HCT116 (cell line): Measurements from ENCODE around the gene AFTPH. TPM values are rescaled to one million over a fixed set of nuclear protein-coding genes. Genes with fewer than 3 reads are reported as not detected.

Experiments used
- ATAC-seq: fragments of 200-7000 bp; cut with Tn5 transposase; 2 replicates; pipeline ENCODE4 v1.9.1; 2020; ENCODE audit warnings: mild to moderate bottlenecking, moderate library complexity
- BruUV-seq: library from RNA; stranded (reverse); fragments of 400-500 nt; replicated peaks from 2 replicates; lab custom pipeline; 2021; lab: Mats Ljungman, UMichigan
- CTCF ChIA-PET: fragments of 300-600 bp; sonication (Branson Sonifier 250); formaldehyde crosslinking; loops from one replicate; lab custom pipeline; 2021; ENCODE audit warnings: antibody characterized with exemption; lab: Charles Lee
- POLR2A ChIA-PET: fragments of 300-600, 350-600 bp; sonication (Branson Sonifier 250); formaldehyde crosslinking; loops from one replicate; lab custom pipeline; 2021; ENCODE audit warnings: antibody characterized with exemption; lab: Charles Lee
- RAD21 ChIA-PET, 2 experiments: fragments of 300-600 bp; sonication (Branson Sonifier 250); formaldehyde crosslinking; loops; one replicate each; lab custom pipeline; 2023; ENCODE audit warnings: low total read pairs in 2 of 2; ENCODE audit not compliant: uncharacterized antibody in 2 of 2, unreplicated experiment in 2 of 2, low non-redundant PET in 1 of 2; lab: Charles Lee
- DNase-seq: peaks from one replicate; pipeline ENCODE4 v3.0.0-alpha.2; 2010; ENCODE audit warnings: low read depth, low spot score
- H2AFZ ChIP-seq: fragments of 200-600 bp; shearing (Covaris generic), sonication (generic); 2 replicates; pipeline ENCODE4 v1.6.1; 2017; ENCODE audit warnings: low read depth, mixed run types, mixed read lengths, antibody characterized with exemption, low read length; ENCODE audit not compliant: poor library complexity, severe bottlenecking
- H3K27ac ChIP-seq: 2 replicates; pipeline ENCODE4 v1.5.1; 2012; ENCODE audit warnings: low read depth, low read length
- H3K27me3 ChIP-seq: fragments of 200-600 bp; sonication (generic); 2 replicates; pipeline ENCODE4 v1.6.1; 2016; ENCODE audit warnings: mixed run types, low read length, mixed read lengths; ENCODE audit not compliant: insufficient read depth
- H3K36me3 ChIP-seq, 2 experiments: fragments of 200-500 bp in 1 of 2; fragments of 200-600 bp in 1 of 2; sonication (Bioruptor generic) in 1 of 2; sonication (generic) in 1 of 2; 2 replicates each; pipeline versions ENCODE4 v1.5.1 to v1.6.1; 2014 to 2016; ENCODE audit warnings: low read length in 2 of 2, inconsistent platforms in 1 of 2, mixed read lengths in 1 of 2, mixed run types in 1 of 2; ENCODE audit not compliant: insufficient read depth in 2 of 2, control insufficient read depth in 1 of 2
- H3K4me1 ChIP-seq, 2 experiments: fragments of 200-600 bp in 1 of 2; sonication (generic) in 1 of 2; 2 replicates each; pipeline versions ENCODE4 v1.5.1 to v1.6.1; 2012 to 2017; ENCODE audit warnings: low read length in 2 of 2, inconsistent platforms in 1 of 2, mild to moderate bottlenecking in 1 of 2, mixed read lengths in 1 of 2, mixed run types in 1 of 2, moderate library complexity in 1 of 2; ENCODE audit not compliant: insufficient read depth in 2 of 2, control insufficient read depth in 1 of 2
- H3K4me2 ChIP-seq: fragments of 200-600 bp; sonication (generic); 2 replicates; pipeline ENCODE4 v1.6.1; 2017; ENCODE audit warnings: mixed run types, low read length, mixed read lengths
- H3K4me3 ChIP-seq, 2 experiments: fragments of 200-600 bp in 1 of 2; sonication (generic) in 1 of 2; replicated peaks in 1 of 2; 2 replicates each; pipeline ENCODE4 v1.5.1; 2011 to 2016; ENCODE audit warnings: low read length in 2 of 2, control low read depth in 1 of 2, low read depth in 1 of 2, mild to moderate bottlenecking in 1 of 2, mixed read lengths in 1 of 2, mixed run types in 1 of 2
- H3K79me2 ChIP-seq: fragments of 200-600 bp; sonication (generic); 2 replicates; pipeline ENCODE4 v1.6.1; 2017; ENCODE audit warnings: mild to moderate bottlenecking, mixed run types, low read length, moderate library complexity, mixed read lengths; ENCODE audit not compliant: insufficient read depth
- H3K9ac ChIP-seq: fragments of 200-600 bp; sonication (generic); 2 replicates; pipeline ENCODE4 v1.6.1; 2016; ENCODE audit warnings: low read length, mixed read lengths
- H3K9me2 ChIP-seq: fragments of 200-600 bp; sonication (generic), shearing (Covaris generic); 2 replicates; pipeline ENCODE4 v1.6.1; 2017; ENCODE audit warnings: mixed run types, mild to moderate bottlenecking, moderate library complexity; ENCODE audit not compliant: insufficient read depth
- H3K9me3 ChIP-seq, 2 experiments: fragments of 200-500 bp in 1 of 2; fragments of 200-600 bp in 1 of 2; sonication (Bioruptor generic) in 1 of 2; sonication (generic) in 1 of 2; 2 replicates each; pipeline ENCODE4 v1.6.1; 2014 to 2017; ENCODE audit warnings: low read length in 2 of 2, mixed read lengths in 2 of 2, inconsistent platforms in 1 of 2, low read depth in 1 of 2, mild to moderate bottlenecking in 1 of 2, mixed run types in 1 of 2, moderate library complexity in 1 of 2; ENCODE audit not compliant: control insufficient read depth in 1 of 2, insufficient read depth in 1 of 2
- H4K20me1 ChIP-seq: fragments of 200-600 bp; sonication (generic), shearing (Covaris generic); 2 replicates; pipeline ENCODE4 v1.6.1; 2017; ENCODE audit warnings: mixed run types, mild to moderate bottlenecking, moderate library complexity; ENCODE audit not compliant: insufficient read depth
- ATF3 ChIP-seq: IDR thresholded peaks from 2 replicates; pipeline ENCODE4 v1.6.1; 2012
- POLR2AphosphoS5 ChIP-seq: IDR thresholded peaks from 2 replicates; pipeline ENCODE4 v1.6.1; 2011; ENCODE audit warnings: mild to moderate bottlenecking, low read depth, low read length, moderate library complexity
- SP1 ChIP-seq: IDR thresholded peaks from 2 replicates; pipeline ENCODE4 v1.6.1; 2012; ENCODE audit warnings: low read depth
- SRF ChIP-seq: IDR thresholded peaks from 2 replicates; pipeline ENCODE4 v1.6.1; 2012; ENCODE audit warnings: low read depth
- ZBTB33 ChIP-seq: IDR thresholded peaks from 2 replicates; pipeline ENCODE4 v1.6.1; 2011; ENCODE audit warnings: mild to moderate bottlenecking, low read length, moderate library complexity; ENCODE audit not compliant: insufficient replicate concordance; ENCODE audit errors: extremely low read depth
- intact Hi-C: fragments of 100-400 bp; cut with micrococcal nuclease; formaldehyde crosslinking; loops from 2 replicates; pipeline ENCODE4 v1.10.0; 2022
- total RNA-seq: library from RNA; stranded (reverse); gene quantifications from one replicate; pipeline ENCODE4 v1.2.1, GENCODE V29; 2021; ENCODE audit not compliant: unreplicated experiment

AFTPH gene
- total RNA-seq, 1 experiment from 2014 or later: 23.6 TPM

- intact Hi-C loops: no loop called here
- no TSS peak for BruUV-seq
- Histone ChIP-seq H3K27ac (no peak overlapping the region), H3K9ac (no peak overlapping the region), H4K20me1 (no peaks in the 10 kb centered on the region), H3K79me2 (no peaks in the 10 kb centered on the region), H3K9me2 (no peaks in the 10 kb centered on the region), H2AFZ (no peak overlapping the region), H3K4me2 (no peak overlapping the region), H3K36me3 (no peaks in the 10 kb centered on the region), H3K9me3 (no peaks in the 10 kb centered on the region), H3K4me1 (no peaks in the 10 kb centered on the region; a peak in 1 of 4 replicates), H3K27me3 (no peaks in the 10 kb centered on the region), H3K4me3 (no peak overlapping the region)
- ChIA-PET RAD21 (no interaction called here), CTCF (no interaction called here), POLR2A (no interaction called here)
- DNase-seq (no peak), ATAC-seq (no peak)
- TF ChIP-seq SRF (no peak), SP1 (no peak), POLR2AphosphoS5 (no peak), ATF3 (no peak)
Observed at GRCh38 chr2:64598226-64598625, 74.1 kb downstream of the AFTPH start.

GRCh38 chr2:64599469-64599868 lies 75.3 kb downstream of the AFTPH start:
- no peaks in the 10 kb centered on the region for H3K9me2 ChIP-seq
- intact Hi-C loops: no loop called here
- no peak for TF ChIP-seq ZBTB33
- no peaks in the 10 kb centered on the region for H3K79me2 ChIP-seq
- ChIA-PET CTCF (no interaction called here), POLR2A (no interaction called here), RAD21 (no interaction called here)
- no peaks in the 10 kb centered on the region; a peak in 1 of 4 replicates for H3K9me3 ChIP-seq
- H3K4me2 ChIP-seq: no peak overlapping the region
- no TSS peak for BruUV-seq
- no peak overlapping the region for H2AFZ ChIP-seq
- ATAC-seq (no peak), DNase-seq (no peak)
- no peaks in the 10 kb centered on the region for H4K20me1 ChIP-seq
- no peak overlapping the region for H3K27ac ChIP-seq
- no peaks in the 10 kb centered on the region; a peak in 1 of 4 replicates for H3K4me1 ChIP-seq
- H3K4me3 ChIP-seq: no peak overlapping the region
- no peak overlapping the region for H3K9ac ChIP-seq
- H3K36me3 ChIP-seq: no peaks in the 10 kb centered on the region
- H3K27me3 ChIP-seq: no peaks in the 10 kb centered on the region
